ENCODE data around the gene SPAG17. TPM values are rescaled to one million over a fixed set of nuclear protein-coding genes. Genes with fewer than 3 reads are reported as not detected.

SPAG17 gene
- polyA plus RNA-seq, 1 donor from 2014 or later = 0.25 TPM

DNA sequence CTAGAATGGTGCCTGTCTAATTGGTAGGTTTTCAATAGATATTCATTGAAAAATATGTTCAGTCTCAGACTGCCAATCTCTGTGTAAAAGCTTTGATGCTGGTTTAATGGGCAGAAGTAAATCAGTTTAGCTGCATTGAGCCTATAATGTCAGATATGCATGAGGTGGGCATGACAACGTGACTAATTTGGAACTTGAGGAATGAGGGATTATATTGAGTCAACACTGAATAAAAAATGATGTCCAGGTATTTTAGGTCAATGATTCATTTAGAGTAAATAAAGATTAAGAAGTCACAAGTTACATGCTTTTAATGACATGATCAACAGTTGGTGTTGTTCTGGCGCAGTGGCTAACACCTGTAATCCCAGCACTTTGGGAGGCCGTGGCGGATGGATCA lies 252.5 kb downstream of the SPAG17 start:
- Histone ChIP-seq H3K27me3 (ENCODE audit: insufficient read depth, low read depth, low read length) (no peaks in the 10 kb centered on the region), H3K79me2 (replicated peaks; ENCODE audit: insufficient read depth, low read length) (peaks cover 33% of the 10 kb centered on the region), H3K4me2 (ENCODE audit: low read length) (no peak overlapping the region), H3K9me3 (ENCODE audit: low read length) (no peaks in the 10 kb centered on the region), H4K20me1 (ENCODE audit: insufficient read depth) (no peaks in the 10 kb centered on the region), H3K4me3 (ENCODE audit: low read length) (no peak overlapping the region), H3K27ac (ENCODE audit: low read length) (no peak overlapping the region), H2AFZ (ENCODE audit: low read depth, low read length) (no peak overlapping the region), H3K36me3 (ENCODE audit: insufficient read depth, low read length) (peaks cover 6% of the 10 kb centered on the region), H3K9me2 (ENCODE audit: insufficient read depth, low read length) (no peaks in the 10 kb centered on the region), H3F3A (ENCODE audit: insufficient read depth, low read length, poor library complexity, severe bottlenecking) (no peaks in the 10 kb centered on the region), H3K9ac (ENCODE audit: low read length) (no peak overlapping the region)
- no peak for TF ChIP-seq POLR2AphosphoS5 (IDR thresholded peaks at IDR 0.05)
- TF ChIP-seq EP300 (conservative IDR thresholded peaks at IDR 0.05; ENCODE audit: poor library complexity, severe bottlenecking) = no peak
- no peak for TF ChIP-seq EZH2 (IDR thresholded peaks at IDR 0.05; ENCODE audit: borderline replicate concordance, insufficient read depth, low read length, poor library complexity, severe bottlenecking)
- no peak for TF ChIP-seq TAF1 (IDR thresholded peaks at IDR 0.05; ENCODE audit: low read depth)
- TF ChIP-seq, protein P1, sequence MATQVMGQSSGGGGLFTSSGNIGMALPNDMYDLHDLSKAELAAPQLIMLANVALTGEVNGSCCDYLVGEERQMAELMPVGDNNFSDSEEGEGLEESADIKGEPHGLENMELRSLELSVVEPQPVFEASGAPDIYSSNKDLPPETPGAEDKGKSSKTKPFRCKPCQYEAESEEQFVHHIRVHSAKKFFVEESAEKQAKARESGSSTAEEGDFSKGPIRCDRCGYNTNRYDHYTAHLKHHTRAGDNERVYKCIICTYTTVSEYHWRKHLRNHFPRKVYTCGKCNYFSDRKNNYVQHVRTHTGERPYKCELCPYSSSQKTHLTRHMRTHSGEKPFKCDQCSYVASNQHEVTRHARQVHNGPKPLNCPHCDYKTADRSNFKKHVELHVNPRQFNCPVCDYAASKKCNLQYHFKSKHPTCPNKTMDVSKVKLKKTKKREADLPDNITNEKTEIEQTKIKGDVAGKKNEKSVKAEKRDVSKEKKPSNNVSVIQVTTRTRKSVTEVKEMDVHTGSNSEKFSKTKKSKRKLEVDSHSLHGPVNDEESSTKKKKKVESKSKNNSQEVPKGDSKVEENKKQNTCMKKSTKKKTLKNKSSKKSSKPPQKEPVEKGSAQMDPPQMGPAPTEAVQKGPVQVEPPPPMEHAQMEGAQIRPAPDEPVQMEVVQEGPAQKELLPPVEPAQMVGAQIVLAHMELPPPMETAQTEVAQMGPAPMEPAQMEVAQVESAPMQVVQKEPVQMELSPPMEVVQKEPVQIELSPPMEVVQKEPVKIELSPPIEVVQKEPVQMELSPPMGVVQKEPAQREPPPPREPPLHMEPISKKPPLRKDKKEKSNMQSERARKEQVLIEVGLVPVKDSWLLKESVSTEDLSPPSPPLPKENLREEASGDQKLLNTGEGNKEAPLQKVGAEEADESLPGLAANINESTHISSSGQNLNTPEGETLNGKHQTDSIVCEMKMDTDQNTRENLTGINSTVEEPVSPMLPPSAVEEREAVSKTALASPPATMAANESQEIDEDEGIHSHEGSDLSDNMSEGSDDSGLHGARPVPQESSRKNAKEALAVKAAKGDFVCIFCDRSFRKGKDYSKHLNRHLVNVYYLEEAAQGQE (IDR thresholded peaks at IDR 0.05; ENCODE audit: borderline replicate concordance) = no peak
- no peak for TF ChIP-seq MXI1 (conservative IDR thresholded peaks at IDR 0.05; ENCODE audit: poor library complexity, severe bottlenecking)
- TF ChIP-seq, protein P2, sequence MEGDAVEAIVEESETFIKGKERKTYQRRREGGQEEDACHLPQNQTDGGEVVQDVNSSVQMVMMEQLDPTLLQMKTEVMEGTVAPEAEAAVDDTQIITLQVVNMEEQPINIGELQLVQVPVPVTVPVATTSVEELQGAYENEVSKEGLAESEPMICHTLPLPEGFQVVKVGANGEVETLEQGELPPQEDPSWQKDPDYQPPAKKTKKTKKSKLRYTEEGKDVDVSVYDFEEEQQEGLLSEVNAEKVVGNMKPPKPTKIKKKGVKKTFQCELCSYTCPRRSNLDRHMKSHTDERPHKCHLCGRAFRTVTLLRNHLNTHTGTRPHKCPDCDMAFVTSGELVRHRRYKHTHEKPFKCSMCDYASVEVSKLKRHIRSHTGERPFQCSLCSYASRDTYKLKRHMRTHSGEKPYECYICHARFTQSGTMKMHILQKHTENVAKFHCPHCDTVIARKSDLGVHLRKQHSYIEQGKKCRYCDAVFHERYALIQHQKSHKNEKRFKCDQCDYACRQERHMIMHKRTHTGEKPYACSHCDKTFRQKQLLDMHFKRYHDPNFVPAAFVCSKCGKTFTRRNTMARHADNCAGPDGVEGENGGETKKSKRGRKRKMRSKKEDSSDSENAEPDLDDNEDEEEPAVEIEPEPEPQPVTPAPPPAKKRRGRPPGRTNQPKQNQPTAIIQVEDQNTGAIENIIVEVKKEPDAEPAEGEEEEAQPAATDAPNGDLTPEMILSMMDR (IDR thresholded peaks at IDR 0.05; ENCODE audit: poor library complexity, severe bottlenecking) = no peak
- no peak for TF ChIP-seq SMC3 (conservative IDR thresholded peaks at IDR 0.05; ENCODE audit: poor library complexity)
- TF ChIP-seq RAD21 (conservative IDR thresholded peaks at IDR 0.05) = no peak

DNA sequence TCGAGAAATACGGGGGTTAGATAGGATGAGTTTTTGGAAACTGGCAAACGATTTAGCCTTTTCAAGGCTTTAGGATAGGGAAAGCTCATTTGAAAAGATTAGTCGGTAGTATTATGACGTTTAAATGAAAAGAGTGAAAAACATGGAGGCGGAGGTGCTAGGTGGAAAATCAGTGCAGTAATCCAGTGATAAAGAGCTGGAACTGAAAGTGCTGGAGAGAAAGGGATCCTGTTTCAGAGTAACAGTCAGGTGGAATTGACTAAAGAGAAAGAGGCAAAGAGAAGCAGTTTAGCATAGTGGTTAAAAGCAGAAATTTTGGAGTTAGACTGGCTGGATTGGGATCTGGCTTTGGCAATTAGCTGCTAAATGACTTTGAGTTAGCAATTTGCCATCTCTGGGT lies 254.5 kb downstream of the SPAG17 start:
- Histone ChIP-seq H3K9ac (ENCODE audit: low read length) (peak overlapping the region; percentile 81), H3K9me2 (ENCODE audit: insufficient read depth, low read length) (no peaks in the 10 kb centered on the region), H3F3A (ENCODE audit: insufficient read depth, low read length, poor library complexity, severe bottlenecking) (no peaks in the 10 kb centered on the region), H3K79me2 (replicated peaks; ENCODE audit: insufficient read depth, low read length) (peaks cover 54% of the 10 kb centered on the region), H2AFZ (ENCODE audit: low read depth, low read length) (peak overlapping the region; percentile 79), H3K27ac (ENCODE audit: low read length) (peak overlapping the region; percentile 75), H3K27me3 (ENCODE audit: insufficient read depth, low read depth, low read length) (no peaks in the 10 kb centered on the region), H3K9me3 (ENCODE audit: low read length) (no peaks in the 10 kb centered on the region), H3K4me2 (ENCODE audit: low read length) (peak overlapping the region; percentile 79), H3K36me3 (ENCODE audit: insufficient read depth, low read length) (peaks cover 6% of the 10 kb centered on the region), H4K20me1 (ENCODE audit: insufficient read depth) (no peaks in the 10 kb centered on the region), H3K4me3 (ENCODE audit: low read length) (peak overlapping the region; percentile 87)
- no peak for TF ChIP-seq EP300 (conservative IDR thresholded peaks at IDR 0.05; ENCODE audit: poor library complexity, severe bottlenecking)
- no peak for TF ChIP-seq RAD21 (conservative IDR thresholded peaks at IDR 0.05)
- no peak for TF ChIP-seq SMC3 (conservative IDR thresholded peaks at IDR 0.05; ENCODE audit: poor library complexity)

DNA sequence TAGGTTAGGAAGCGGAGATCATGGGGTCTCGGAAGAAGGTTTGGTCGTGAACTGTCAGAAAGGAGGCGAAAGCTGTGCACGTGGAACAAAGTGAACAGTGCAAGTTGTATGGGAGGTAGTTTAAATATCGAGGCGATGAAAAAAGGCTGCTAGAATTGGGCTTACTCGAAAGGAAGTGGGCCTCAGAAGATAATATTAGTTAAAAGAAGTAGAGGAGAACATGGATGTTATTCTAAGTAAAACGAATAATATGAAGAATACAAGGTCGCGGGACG lies 254.9 kb downstream of the SPAG17 start:
- Histone ChIP-seq H3K27me3 (ENCODE audit: insufficient read depth, low read depth, low read length) (no peaks in the 10 kb centered on the region), H3K9me2 (ENCODE audit: insufficient read depth, low read length) (no peaks in the 10 kb centered on the region), H3K4me3 (ENCODE audit: low read length) (peak overlapping the region; percentile 87), H3F3A (ENCODE audit: insufficient read depth, low read length, poor library complexity, severe bottlenecking) (no peaks in the 10 kb centered on the region), H3K79me2 (replicated peaks; ENCODE audit: insufficient read depth, low read length) (peaks cover 55% of the 10 kb centered on the region), H3K27ac (ENCODE audit: low read length) (peak overlapping the region; percentile 75), H3K4me2 (ENCODE audit: low read length) (peak overlapping the region; percentile 79), H3K9ac (ENCODE audit: low read length) (peak overlapping the region; percentile 81), H3K9me3 (ENCODE audit: low read length) (no peaks in the 10 kb centered on the region), H2AFZ (ENCODE audit: low read depth, low read length) (peak overlapping the region; percentile 79), H3K36me3 (ENCODE audit: insufficient read depth, low read length) (peaks cover 6% of the 10 kb centered on the region), H4K20me1 (ENCODE audit: insufficient read depth) (no peaks in the 10 kb centered on the region)
- TF ChIP-seq, protein P1 (IDR thresholded peaks at IDR 0.05; ENCODE audit: borderline replicate concordance) = peak; percentile 17
- no peak for TF ChIP-seq EP300 (conservative IDR thresholded peaks at IDR 0.05; ENCODE audit: poor library complexity, severe bottlenecking)
- peak; percentile 56 for TF ChIP-seq MXI1 (conservative IDR thresholded peaks at IDR 0.05; ENCODE audit: poor library complexity, severe bottlenecking)

Measured in neural cell (in vitro differentiated cells).